ENCODE results near the gene GRM8.

Gene GRM8

GRCh38 chr7:126799541-126799940, 453.2 kb downstream of the GRM8 start:
- TF ChIP-seq CTCF (conservative IDR thresholded peaks at IDR 0.05) = no peak
- no peak overlapping the region for H3K27ac ChIP-seq

GRCh38 chr7:126792521-126792920, 460.2 kb downstream of the GRM8 start:
- no peak overlapping the region; the same call in 1 of the 2 replicates for H3K27ac ChIP-seq
- no peak for TF ChIP-seq CTCF (conservative IDR thresholded peaks at IDR 0.05)

GRCh38 chr7:126791306-126791705, 461.4 kb downstream of the GRM8 start:
- peak overlapping the region; percentile 30; the same call in 1 of the 2 replicates for H3K27ac ChIP-seq
- no peak for TF ChIP-seq CTCF (conservative IDR thresholded peaks at IDR 0.05)

- no peak overlapping the region; the same call in 1 of the 2 replicates for H3K27ac ChIP-seq
- no peak for TF ChIP-seq CTCF (conservative IDR thresholded peaks at IDR 0.05)
Measured at GRCh38 chr7:126790763-126791162, 462.0 kb downstream of the GRM8 start.

- TF ChIP-seq CTCF (conservative IDR thresholded peaks at IDR 0.05) = no peak
- no peak overlapping the region for H3K27ac ChIP-seq
Measured at GRCh38 chr7:126783613-126784012, 469.1 kb downstream of the GRM8 start.

GRCh38 chr7:126780993-126781392, 471.7 kb downstream of the GRM8 start:
- no peak overlapping the region for H3K27ac ChIP-seq
- TF ChIP-seq CTCF (conservative IDR thresholded peaks at IDR 0.05) = no peak

- TF ChIP-seq CTCF (conservative IDR thresholded peaks at IDR 0.05) = no peak
- H3K27ac ChIP-seq = no peak overlapping the region
Measured at GRCh38 chr7:126778101-126778500, 474.6 kb downstream of the GRM8 start.

- H3K27ac ChIP-seq = no peak overlapping the region
- TF ChIP-seq CTCF (conservative IDR thresholded peaks at IDR 0.05) = no peak
Measured at GRCh38 chr7:126776498-126776897, 476.2 kb downstream of the GRM8 start.
